ENCODE results near the gene DNAJC4. TPM values are rescaled to one million over a fixed set of nuclear protein-coding genes. Genes with fewer than 3 reads are reported as not detected.

Gene DNAJC4
- total and polyA plus RNA-seq, 7 donors, result 25.7 to 68.1 (median 29.6) TPM

GRCh38 chr11:64255135-64256128 lies 25.1 kb downstream of the DNAJC4 start:
- Histone ChIP-seq H3K27ac (no peak overlapping the region), H3K9me3 (no peaks in the 10 kb centered on the region), H3K4me1 (peaks cover 0 to 31% (median 24%) of the 10 kb centered on the region in 4 donors), H3K4me3 (no peak overlapping the region), H3K36me3 (peaks cover 7 to 49% (median 38%) of the 10 kb centered on the region in 4 donors), H3K27me3 (no peaks in the 10 kb centered on the region)
- intact Hi-C loops (cut with DNase I), result no loop called here
- WGBS, 2 donors, result 87 to 91% methylated on average over 35 of the region's 35 CpGs
- DNase-seq, result no peak
- no peak for TF ChIP-seq CTCF (IDR thresholded peaks at IDR 0.05)
- TF ChIP-seq POLR2A (IDR thresholded peaks at IDR 0.05), result no peak
- no peak for TF ChIP-seq EP300 (IDR thresholded peaks at IDR 0.05)
- no peak for TF ChIP-seq POLR2AphosphoS5 (IDR thresholded peaks at IDR 0.05)

DNA sequence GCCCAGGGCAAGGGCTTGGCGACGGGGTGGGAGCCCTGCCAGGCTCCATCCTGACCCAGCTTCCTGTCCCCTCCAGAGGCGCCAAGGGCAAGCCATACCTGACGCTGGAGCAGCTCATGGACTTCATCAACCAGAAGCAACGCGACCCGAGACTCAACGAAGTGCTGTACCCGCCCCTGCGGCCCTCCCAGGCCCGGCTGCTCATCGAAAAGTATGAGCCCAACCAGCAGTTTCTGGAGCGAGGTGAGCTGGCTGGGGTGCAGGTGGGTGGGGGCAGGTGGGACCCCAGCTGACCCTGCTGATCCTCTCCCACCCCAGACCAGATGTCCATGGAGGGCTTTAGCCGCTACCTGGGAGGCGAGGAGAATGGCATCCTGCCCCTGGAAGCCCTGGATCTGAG lies 26.0 kb downstream of the DNAJC4 start:
- H3K27me3 ChIP-seq, result no peaks in the 10 kb centered on the region
- no peak for DNase-seq
- peaks cover 0 to 23% (median 18%) of the 10 kb centered on the region in 4 donors for H3K4me1 ChIP-seq
- peaks cover 7 to 52% (median 38%) of the 10 kb centered on the region in 4 donors for H3K36me3 ChIP-seq
- intact Hi-C loops (cut with DNase I), result no loop called here
- no peak overlapping the region for H3K4me3 ChIP-seq
- 92 to 93% methylated on average over 15 of the region's 15 CpGs for WGBS, 2 donors
- H3K27ac ChIP-seq, result no peak overlapping the region
- no peaks in the 10 kb centered on the region for H3K9me3 ChIP-seq
- TF ChIP-seq POLR2A (IDR thresholded peaks at IDR 0.05) (no peak), POLR2AphosphoS5 (IDR thresholded peaks at IDR 0.05) (no peak), CTCF (IDR thresholded peaks at IDR 0.05) (no peak), EP300 (IDR thresholded peaks at IDR 0.05) (no peak)

- H3K4me3 ChIP-seq, result no peak overlapping the region
- H3K36me3 ChIP-seq, result peaks cover 7 to 72% (median 51%) of the 10 kb centered on the region in 4 donors
- H3K27ac ChIP-seq, result no peak overlapping the region
- WGBS, 2 donors, result 91 to 94% methylated on average over 24 of the region's 24 CpGs
- intact Hi-C loops (cut with DNase I), result no loop called here
- no peak for DNase-seq
- no peak for TF ChIP-seq EP300 (IDR thresholded peaks at IDR 0.05)
- TF ChIP-seq CTCF (IDR thresholded peaks at IDR 0.05), result no peak
- H3K9me3 ChIP-seq, result no peaks in the 10 kb centered on the region
- H3K4me1 ChIP-seq, result peaks cover 0 to 5% (median 1%) of the 10 kb centered on the region in 4 donors
- no peaks in the 10 kb centered on the region for H3K27me3 ChIP-seq
Measured at GRCh38 chr11:64258356-64258755, 28.0 kb downstream of the DNAJC4 start.

DNA sequence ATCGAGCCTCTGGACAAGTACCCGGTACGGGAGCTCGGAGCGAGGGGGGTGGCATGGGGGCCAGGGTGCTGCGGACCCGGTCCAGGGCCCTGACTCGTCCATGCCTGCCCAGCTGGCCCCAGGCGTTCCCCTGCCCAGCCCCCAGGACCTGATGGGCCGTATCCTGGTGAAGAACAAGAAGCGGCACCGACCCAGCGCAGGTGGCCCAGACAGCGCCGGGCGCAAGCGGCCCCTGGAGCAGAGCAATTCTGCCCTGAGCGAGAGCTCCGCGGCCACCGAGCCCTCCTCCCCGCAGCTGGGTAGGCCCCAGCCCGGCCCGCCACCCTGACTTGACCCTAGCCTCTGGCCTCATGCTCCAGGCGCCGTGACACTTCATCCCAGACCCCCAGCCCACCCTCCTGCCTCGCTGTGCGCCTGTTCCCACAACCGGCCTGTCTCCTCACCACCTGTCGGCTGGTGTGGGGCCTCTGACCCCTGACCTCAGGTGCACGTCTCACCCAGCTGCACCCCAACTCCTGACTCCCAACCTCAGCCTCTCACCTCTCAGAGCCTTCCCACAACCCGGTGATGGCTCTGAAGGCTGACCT lies 28.7 kb downstream of the DNAJC4 start:
- H3K27ac ChIP-seq, result no peak overlapping the region
- TF ChIP-seq CTCF (IDR thresholded peaks at IDR 0.05) (no peak), EP300 (IDR thresholded peaks at IDR 0.05) (no peak), POLR2A (IDR thresholded peaks at IDR 0.05) (no peak), POLR2AphosphoS5 (IDR thresholded peaks at IDR 0.05) (no peak)
- no peaks in the 10 kb centered on the region for H3K4me1 ChIP-seq
- H3K27me3 ChIP-seq, result no peaks in the 10 kb centered on the region
- intact Hi-C loops (cut with DNase I), result no loop called here
- no peak overlapping the region for H3K4me3 ChIP-seq
- H3K9me3 ChIP-seq, result no peaks in the 10 kb centered on the region
- peaks cover 7 to 79% (median 51%) of the 10 kb centered on the region in 4 donors for H3K36me3 ChIP-seq
- 92 to 94% methylated on average over 32 of the region's 32 CpGs for WGBS, 2 donors
- DNase-seq, result no peak

Data from sigmoid colon (tissue), 7 donors.